HEK293 (cell line): ENCODE measurements around the gene FAT2.

Experiments used
- CTCF ChIA-PET: fragments of 350-600 bp; formaldehyde crosslinking; extraction: SDS; loops from one replicate; lab custom pipeline; 2021; ENCODE audit warnings: antibody characterized with exemption; lab: Yijun Ruan, JAX
- POLR2A ChIA-PET: fragments of 300-600 bp; formaldehyde crosslinking; extraction: SDS; loops from one replicate; lab custom pipeline; 2020; ENCODE audit warnings: antibody characterized with exemption, inconsistent platforms; lab: Yijun Ruan, JAX
- H3K27ac ChIP-seq: fragments of 200-500 bp; sonication (Bioruptor generic); 2 replicates; pipeline ENCODE4 v1.5.1; 2014; ENCODE audit warnings: low read depth, low read length, control low read depth, inconsistent platforms; ENCODE audit errors: extremely low read depth
- H3K36me3 ChIP-seq, 2 experiments: fragments of 200-500 bp in 1 of 2; sonication (Bioruptor generic) in 1 of 2; 1 replicate in 1 of 2; 2 replicates in 1 of 2; pipeline ENCODE4 v1.5.1; 2014 to 2017; ENCODE audit warnings: inconsistent platforms in 2 of 2, low read length in 2 of 2; ENCODE audit not compliant: control insufficient read depth in 2 of 2, insufficient read depth in 1 of 2
- H3K4me1 ChIP-seq: fragments of 200-500 bp; sonication (Bioruptor generic); 2 replicates; pipeline ENCODE4 v1.5.1; 2014; ENCODE audit warnings: mild to moderate bottlenecking, low read length, inconsistent platforms; ENCODE audit not compliant: control insufficient read depth, insufficient read depth
- H3K4me3 ChIP-seq: 2 replicates; pipeline ENCODE4 v1.5.1; 2011; ENCODE audit warnings: low read depth, mild to moderate bottlenecking, control low read depth, low read length, moderate library complexity
- H3K9me3 ChIP-seq: fragments of 200-500 bp; sonication (Bioruptor generic); 2 replicates; pipeline ENCODE4 v1.5.1; 2014; ENCODE audit warnings: low read depth, low read length, inconsistent platforms; ENCODE audit not compliant: control insufficient read depth, insufficient read depth
- EGR2 ChIP-seq: fragments of 450-650 bp; formaldehyde crosslinking; IDR thresholded peaks from 2 replicates; pipeline ENCODE4 v1.5.1; 2016; ENCODE audit warnings: low read depth, missing biosample characterization, missing genetic modification characterization
- HOXD13 ChIP-seq: sonication (generic); formaldehyde crosslinking; IDR thresholded peaks from 2 replicates; pipeline ENCODE4 v1.8.0; 2022; ENCODE audit warnings: missing genetic modification reagents, borderline replicate concordance
- RBAK ChIP-seq: fragments of 450-650 bp; formaldehyde crosslinking; IDR thresholded peaks from 2 replicates; pipeline ENCODE4 v1.5.1; 2016; ENCODE audit warnings: missing biosample characterization, missing genetic modification characterization
- REPIN1 ChIP-seq: fragments of 450-650 bp; formaldehyde crosslinking; IDR thresholded peaks from 2 replicates; pipeline ENCODE4 v1.5.1; 2017; ENCODE audit warnings: missing biosample characterization, missing genetic modification characterization, low read depth
- SP2 ChIP-seq: fragments of 450-650 bp; formaldehyde crosslinking; IDR thresholded peaks from 2 replicates; pipeline ENCODE4 v1.5.1; 2016; ENCODE audit warnings: missing biosample characterization, missing genetic modification characterization
- ZBTB1 ChIP-seq: fragments of 450-650 bp; formaldehyde crosslinking; IDR thresholded peaks from 2 replicates; pipeline ENCODE4 v1.5.1; 2016; ENCODE audit warnings: missing biosample characterization, missing genetic modification characterization
- ZBTB6 ChIP-seq: fragments of 450-650 bp; formaldehyde crosslinking; IDR thresholded peaks from 2 replicates; pipeline ENCODE4 v1.5.1; 2017; ENCODE audit warnings: missing biosample characterization, missing genetic modification characterization
- ZNF10 ChIP-seq: fragments of 450-650 bp; formaldehyde crosslinking; IDR thresholded peaks from 2 replicates; pipeline ENCODE4 v1.5.1; 2017; ENCODE audit warnings: missing biosample characterization, missing genetic modification characterization
- ZNF155 ChIP-seq: fragments of 450-650 bp; formaldehyde crosslinking; IDR thresholded peaks from 2 replicates; pipeline ENCODE4 v1.5.1; 2016; ENCODE audit warnings: missing biosample characterization, missing genetic modification characterization
- ZNF169 ChIP-seq: fragments of 450-650 bp; formaldehyde crosslinking; IDR thresholded peaks from 2 replicates; pipeline ENCODE4 v1.5.1; 2016; ENCODE audit warnings: missing biosample characterization, missing genetic modification characterization
- ZNF19 ChIP-seq: fragments of 450-650 bp; formaldehyde crosslinking; IDR thresholded peaks from 2 replicates; pipeline ENCODE4; 2016; ENCODE audit warnings: missing biosample characterization, missing genetic modification characterization, low read depth
- ZNF223 ChIP-seq: fragments of 450-650 bp; formaldehyde crosslinking; IDR thresholded peaks from 2 replicates; pipeline ENCODE4 v1.5.1; 2016; ENCODE audit warnings: missing biosample characterization, missing genetic modification characterization
- ZNF350 ChIP-seq: fragments of 450-650 bp; formaldehyde crosslinking; IDR thresholded peaks from 2 replicates; pipeline ENCODE4 v1.5.0; 2017; ENCODE audit warnings: missing biosample characterization, mild to moderate bottlenecking, missing genetic modification characterization
- ZNF391 ChIP-seq: fragments of 450-650 bp; formaldehyde crosslinking; IDR thresholded peaks from 2 replicates; pipeline ENCODE4 v1.5.1; 2016; ENCODE audit warnings: low read depth, missing biosample characterization, missing genetic modification characterization, borderline replicate concordance
- ZNF521 ChIP-seq: fragments of 450-650 bp; formaldehyde crosslinking; IDR thresholded peaks from 2 replicates; pipeline ENCODE4 v1.5.1; 2017; ENCODE audit warnings: missing biosample characterization, mild to moderate bottlenecking, missing genetic modification characterization
- ZSCAN23 ChIP-seq: fragments of 450-650 bp; formaldehyde crosslinking; IDR thresholded peaks from 2 replicates; pipeline ENCODE4 v1.5.1; 2016; ENCODE audit warnings: missing biosample characterization, missing genetic modification characterization
- ZSCAN4 ChIP-seq: fragments of 450-650 bp; formaldehyde crosslinking; IDR thresholded peaks from 2 replicates; pipeline ENCODE4 v1.5.1; 2017; ENCODE audit warnings: missing biosample characterization, missing genetic modification characterization
- TF ChIP-seq, protein P1 (sequence below): sonication (generic); formaldehyde crosslinking; IDR thresholded peaks from 2 replicates; pipeline ENCODE4 v1.8.1; 2022; ENCODE audit warnings: mild to moderate bottlenecking, moderate library complexity, missing genetic modification reagents
- TF ChIP-seq, protein P2 (sequence below): fragments of 450-650 bp; formaldehyde crosslinking; IDR thresholded peaks from 2 replicates; pipeline ENCODE4 v1.5.1; 2016; ENCODE audit warnings: missing biosample characterization, missing genetic modification characterization, borderline replicate concordance

The FAT2 gene

DNA sequence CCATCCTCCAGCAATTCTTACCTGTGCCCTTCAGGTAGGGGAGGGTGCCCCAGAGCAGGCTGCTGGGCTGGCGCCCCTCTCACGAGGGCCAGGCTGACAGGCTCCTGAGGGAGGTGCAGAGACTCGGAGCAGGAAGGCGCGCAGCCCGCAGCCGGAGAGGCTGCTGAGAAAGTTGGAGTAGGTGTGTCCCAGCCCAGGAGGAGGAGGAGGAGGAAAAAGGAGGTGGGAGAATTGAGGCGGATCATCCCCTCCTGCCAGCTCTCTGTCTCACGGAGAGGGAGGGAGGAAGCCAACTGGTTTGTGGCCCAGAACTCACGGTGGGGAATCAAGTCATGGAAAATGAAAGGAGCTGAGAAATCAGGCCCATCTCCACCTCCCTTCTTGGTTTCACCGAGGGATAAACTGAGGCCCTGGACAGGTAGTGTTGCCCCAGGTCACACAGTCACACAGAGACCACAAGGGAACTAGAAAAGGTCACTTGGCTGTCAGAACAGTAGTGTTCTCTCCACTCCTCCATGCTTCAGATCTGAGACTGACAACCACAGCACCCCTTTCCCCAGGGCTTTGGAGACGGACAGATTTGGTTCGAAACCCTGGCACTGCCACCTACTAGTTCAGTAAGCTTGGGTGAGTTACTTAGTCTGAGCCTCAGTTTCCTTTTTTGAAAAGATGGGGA lies at the start of gene FAT2:
FAT2 (minus strand) TSS at position 188 of the 676 bp plus-strand sequence. CDS start 22,400 bp downstream, outside the sequence.
- CTCF ChIA-PET: interaction anchor here (1.0 kb wide), 1 partner anchor 60 kb away, joined by 3 read pairs; no protein-coding TSS in a partner anchor
- POLR2A ChIA-PET: no interaction called here
- no peak within 1 kb of the TSS for H3K27ac ChIP-seq
- H3K9me3 ChIP-seq: no peaks in the 10 kb centered on the region
- H3K36me3 ChIP-seq: no peaks in the 10 kb centered on the region
- no peak for TF ChIP-seq SP2
- peak; percentile 19; the same call in 1 of the 2 replicates for TF ChIP-seq EGR2 (tag by site-specific recombination)
- no peaks in the 10 kb centered on the region for H3K4me1 ChIP-seq
- H3K4me3 ChIP-seq: no peak within 1 kb of the TSS

- H3K27ac ChIP-seq: no peak overlapping the region
- H3K4me1 ChIP-seq: no peaks in the 10 kb centered on the region
- 0 out of 2 replicates have a peak, but pooled peaks have one; percentile 17 for TF ChIP-seq ZSCAN4 (tag by site-specific recombination)
- no peak for TF ChIP-seq ZBTB6 (tag by site-specific recombination)
- H3K36me3 ChIP-seq: no peaks in the 10 kb centered on the region
- H3K4me3 ChIP-seq: no peak overlapping the region
- CTCF ChIA-PET: interaction anchor here (2.2 kb wide), 1 partner anchor 13 kb away, joined by 12 read pairs; no protein-coding TSS in a partner anchor
- H3K9me3 ChIP-seq: no peaks in the 10 kb centered on the region
- POLR2A ChIA-PET: no interaction called here
These were observed 47.5 kb upstream of the FAT2 start for GRCh38 chr5:151638619-151639018.

GRCh38 chr5:151637676-151638075 lies 46.5 kb upstream of the FAT2 start:
- CTCF ChIA-PET: interaction anchor here (0.5 to 2.2 kb wide), 4 partner anchors 8 to 320 kb away, joined by 3 to 12 read pairs (median 4); no protein-coding TSS in a partner anchor
- Histone ChIP-seq H3K4me3 (no peak overlapping the region), H3K4me1 (no peaks in the 10 kb centered on the region), H3K27ac (no peak overlapping the region), H3K9me3 (no peaks in the 10 kb centered on the region), H3K36me3 (no peaks in the 10 kb centered on the region)
- POLR2A ChIA-PET: no interaction called here
- no peak for TF ChIP-seq ZNF350 (tag by site-specific recombination)
- TF ChIP-seq ZNF223 (tag by site-specific recombination): no peak
- TF ChIP-seq ZNF19 (tag by site-specific recombination): no peak
- no peak for TF ChIP-seq RBAK
- no peak for TF ChIP-seq HOXD13 (CRISPR knock-in tag)
- no peak for TF ChIP-seq ZBTB1 (tag by site-specific recombination)
- no peak for TF ChIP-seq REPIN1 (tag by site-specific recombination)
- no peak for TF ChIP-seq ZNF155

DNA sequence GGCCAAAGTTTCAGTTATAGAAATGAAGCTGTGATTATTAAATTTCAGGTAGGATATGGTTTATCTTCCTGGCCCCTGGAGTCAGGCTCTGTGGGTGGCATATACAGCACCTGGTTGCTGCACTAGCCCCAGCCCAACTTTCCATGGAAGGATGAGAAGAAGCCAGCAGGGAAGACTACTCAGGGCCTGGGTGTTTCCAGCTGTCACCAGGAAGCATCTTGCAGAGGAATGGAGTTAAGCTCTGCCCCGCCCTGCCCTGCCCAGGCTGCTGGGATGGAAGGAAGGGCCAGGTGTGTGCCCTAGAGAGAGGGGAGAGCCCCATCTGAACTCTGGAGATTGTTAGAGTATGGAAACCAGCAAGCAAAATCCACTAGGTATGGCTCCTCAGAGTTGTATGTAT lies 42.8 kb upstream of the FAT2 start:
- POLR2A ChIA-PET: no interaction called here
- H3K4me3 ChIP-seq: no peak overlapping the region
- H3K4me1 ChIP-seq: no peaks in the 10 kb centered on the region
- CTCF ChIA-PET: interaction anchor here (0.8 kb wide), 1 partner anchor 25 kb away, joined by 3 read pairs; no protein-coding TSS in a partner anchor
- H3K27ac ChIP-seq: no peak overlapping the region
- no peaks in the 10 kb centered on the region for H3K9me3 ChIP-seq
- H3K36me3 ChIP-seq: no peaks in the 10 kb centered on the region
- TF ChIP-seq, protein P1, sequence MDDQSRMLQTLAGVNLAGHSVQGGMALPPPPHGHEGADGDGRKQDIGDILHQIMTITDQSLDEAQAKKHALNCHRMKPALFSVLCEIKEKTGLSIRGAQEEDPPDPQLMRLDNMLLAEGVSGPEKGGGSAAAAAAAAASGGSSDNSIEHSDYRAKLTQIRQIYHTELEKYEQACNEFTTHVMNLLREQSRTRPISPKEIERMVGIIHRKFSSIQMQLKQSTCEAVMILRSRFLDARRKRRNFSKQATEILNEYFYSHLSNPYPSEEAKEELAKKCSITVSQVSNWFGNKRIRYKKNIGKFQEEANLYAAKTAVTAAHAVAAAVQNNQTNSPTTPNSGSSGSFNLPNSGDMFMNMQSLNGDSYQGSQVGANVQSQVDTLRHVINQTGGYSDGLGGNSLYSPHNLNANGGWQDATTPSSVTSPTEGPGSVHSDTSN: no peak
- no peak for TF ChIP-seq ZNF391 (tag by site-specific recombination)
- no peak for TF ChIP-seq ZNF521 (tag by site-specific recombination)
- TF ChIP-seq ZSCAN23 (tag by site-specific recombination): no peak
- TF ChIP-seq ZNF169 (tag by site-specific recombination): no peak
- TF ChIP-seq, protein P2, sequence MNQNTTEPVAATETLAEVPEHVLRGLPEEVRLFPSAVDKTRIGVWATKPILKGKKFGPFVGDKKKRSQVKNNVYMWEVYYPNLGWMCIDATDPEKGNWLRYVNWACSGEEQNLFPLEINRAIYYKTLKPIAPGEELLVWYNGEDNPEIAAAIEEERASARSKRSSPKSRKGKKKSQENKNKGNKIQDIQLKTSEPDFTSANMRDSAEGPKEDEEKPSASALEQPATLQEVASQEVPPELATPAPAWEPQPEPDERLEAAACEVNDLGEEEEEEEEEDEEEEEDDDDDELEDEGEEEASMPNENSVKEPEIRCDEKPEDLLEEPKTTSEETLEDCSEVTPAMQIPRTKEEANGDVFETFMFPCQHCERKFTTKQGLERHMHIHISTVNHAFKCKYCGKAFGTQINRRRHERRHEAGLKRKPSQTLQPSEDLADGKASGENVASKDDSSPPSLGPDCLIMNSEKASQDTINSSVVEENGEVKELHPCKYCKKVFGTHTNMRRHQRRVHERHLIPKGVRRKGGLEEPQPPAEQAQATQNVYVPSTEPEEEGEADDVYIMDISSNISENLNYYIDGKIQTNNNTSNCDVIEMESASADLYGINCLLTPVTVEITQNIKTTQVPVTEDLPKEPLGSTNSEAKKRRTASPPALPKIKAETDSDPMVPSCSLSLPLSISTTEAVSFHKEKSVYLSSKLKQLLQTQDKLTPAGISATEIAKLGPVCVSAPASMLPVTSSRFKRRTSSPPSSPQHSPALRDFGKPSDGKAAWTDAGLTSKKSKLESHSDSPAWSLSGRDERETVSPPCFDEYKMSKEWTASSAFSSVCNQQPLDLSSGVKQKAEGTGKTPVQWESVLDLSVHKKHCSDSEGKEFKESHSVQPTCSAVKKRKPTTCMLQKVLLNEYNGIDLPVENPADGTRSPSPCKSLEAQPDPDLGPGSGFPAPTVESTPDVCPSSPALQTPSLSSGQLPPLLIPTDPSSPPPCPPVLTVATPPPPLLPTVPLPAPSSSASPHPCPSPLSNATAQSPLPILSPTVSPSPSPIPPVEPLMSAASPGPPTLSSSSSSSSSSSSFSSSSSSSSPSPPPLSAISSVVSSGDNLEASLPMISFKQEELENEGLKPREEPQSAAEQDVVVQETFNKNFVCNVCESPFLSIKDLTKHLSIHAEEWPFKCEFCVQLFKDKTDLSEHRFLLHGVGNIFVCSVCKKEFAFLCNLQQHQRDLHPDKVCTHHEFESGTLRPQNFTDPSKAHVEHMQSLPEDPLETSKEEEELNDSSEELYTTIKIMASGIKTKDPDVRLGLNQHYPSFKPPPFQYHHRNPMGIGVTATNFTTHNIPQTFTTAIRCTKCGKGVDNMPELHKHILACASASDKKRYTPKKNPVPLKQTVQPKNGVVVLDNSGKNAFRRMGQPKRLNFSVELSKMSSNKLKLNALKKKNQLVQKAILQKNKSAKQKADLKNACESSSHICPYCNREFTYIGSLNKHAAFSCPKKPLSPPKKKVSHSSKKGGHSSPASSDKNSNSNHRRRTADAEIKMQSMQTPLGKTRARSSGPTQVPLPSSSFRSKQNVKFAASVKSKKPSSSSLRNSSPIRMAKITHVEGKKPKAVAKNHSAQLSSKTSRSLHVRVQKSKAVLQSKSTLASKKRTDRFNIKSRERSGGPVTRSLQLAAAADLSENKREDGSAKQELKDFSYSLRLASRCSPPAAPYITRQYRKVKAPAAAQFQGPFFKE: no peak
- no peak for TF ChIP-seq ZNF10 (tag by site-specific recombination)
